OCI-LY7 (cell line): ENCODE data around the gene PPRC1. TPM values are rescaled to one million over a fixed set of nuclear protein-coding genes. Genes with fewer than 3 reads are reported as not detected.
A peak's percentile ranks its signal among the peaks of the same experiment; 100 is the strongest.

Experiments used
- Bru-seq: library from RNA; stranded (reverse); fragments of 400-500 nt; gene quantifications from one replicate; lab custom pipeline; 2021; lab: Mats Ljungman, UMichigan
- BruChase-seq, 2 experiments: library from RNA; stranded (reverse); fragments of 400-500 nt; gene quantifications; one replicate each; lab custom pipeline; 2021; lab: Mats Ljungman, UMichigan
- BruUV-seq: library from RNA; stranded (reverse); fragments of 400-500 nt; replicated peaks from 2 replicates; lab custom pipeline; 2021; lab: Mats Ljungman, UMichigan
- CTCF ChIA-PET: fragments of 300-600 bp; sonication (Branson Sonifier 250); formaldehyde crosslinking; loops from one replicate; lab custom pipeline; 2022; ENCODE audit warnings: antibody characterized with exemption; ENCODE audit not compliant: unreplicated experiment; lab: Charles Lee
- POLR2A ChIA-PET: fragments of 300-600 bp; sonication (Branson Sonifier 250); formaldehyde crosslinking; loops from one replicate; lab custom pipeline; 2022; ENCODE audit warnings: antibody characterized with exemption; lab: Charles Lee
- DNase-seq: peaks from one replicate; pipeline ENCODE4 v3.0.0-alpha.2; 2015; ENCODE audit warnings: low spot score
- H2AFZ ChIP-seq: fragments of 200-600 bp; sonication (generic), shearing (Covaris generic); 2 replicates; pipeline ENCODE4 v1.6.1; 2014; ENCODE audit warnings: mild to moderate bottlenecking, antibody characterized with exemption, low read length, moderate library complexity
- H3K27ac ChIP-seq: fragments of 200-600 bp; sonication (generic); 2 replicates; pipeline ENCODE4 v1.5.1; 2014; ENCODE audit warnings: mixed run types, low read depth, mild to moderate bottlenecking, moderate library complexity, low read length, inconsistent platforms; ENCODE audit not compliant: poor library complexity, severe bottlenecking
- H3K36me3 ChIP-seq: fragments of 200-600 bp; sonication (generic); 2 replicates; pipeline ENCODE4 v1.6.1; 2014; ENCODE audit warnings: mild to moderate bottlenecking, antibody characterized with exemption, low read length, moderate library complexity, mixed read lengths; ENCODE audit not compliant: insufficient read depth
- H3K4me1 ChIP-seq: fragments of 200-600 bp; sonication (generic); 2 replicates; pipeline ENCODE4 v1.5.1; 2014; ENCODE audit warnings: mild to moderate bottlenecking, low read length; ENCODE audit not compliant: insufficient read depth, poor library complexity, severe bottlenecking
- H3K4me2 ChIP-seq: fragments of 200-600 bp; sonication (generic); 2 replicates; pipeline ENCODE4 v1.6.1; 2014; ENCODE audit warnings: mild to moderate bottlenecking, low read length
- H3K4me3 ChIP-seq: fragments of 200-600 bp; sonication (generic); 2 replicates; pipeline ENCODE4 v1.5.1; 2014; ENCODE audit warnings: mild to moderate bottlenecking, low read depth, low read length; ENCODE audit not compliant: poor library complexity, severe bottlenecking
- H3K79me2 ChIP-seq: fragments of 200-600 bp; sonication (generic); 2 replicates; pipeline ENCODE4 v1.6.1; 2016; ENCODE audit warnings: low read depth, mild to moderate bottlenecking, low read length, moderate library complexity, mixed read lengths; ENCODE audit not compliant: insufficient read depth
- H3K9me2 ChIP-seq: fragments of 200-600 bp; sonication (generic); 2 replicates; pipeline ENCODE4 v1.6.1; 2016; ENCODE audit warnings: mild to moderate bottlenecking, low read length, mixed read lengths; ENCODE audit not compliant: insufficient read depth
- H3K9me3 ChIP-seq: fragments of 200-600 bp; sonication (generic); 2 replicates; pipeline ENCODE4 v1.6.1; 2014; ENCODE audit warnings: mild to moderate bottlenecking, mixed run types, low read length, mixed read lengths
- H4K20me1 ChIP-seq: fragments of 200-600 bp; sonication (generic); 2 replicates; pipeline ENCODE4 v1.6.1; 2014; ENCODE audit warnings: mild to moderate bottlenecking, antibody characterized with exemption, low read length, moderate library complexity, mixed read lengths; ENCODE audit not compliant: insufficient read depth
- CTCF ChIP-seq: fragments of 200-600 bp; sonication (generic); conservative IDR thresholded peaks from 2 replicates; pipeline ENCODE4 v1.5.1; 2014; ENCODE audit warnings: mild to moderate bottlenecking, antibody characterized with exemption, low read length, moderate library complexity, mixed read lengths
- EZH2phosphoT487 ChIP-seq: fragments of 200-600 bp; sonication (generic); IDR thresholded peaks from 2 replicates; pipeline ENCODE4 v1.6.1; 2018; ENCODE audit warnings: low read depth, borderline replicate concordance, mild to moderate bottlenecking, mixed run types, antibody characterized with exemption, low read length, moderate library complexity, mixed read lengths
- intact Hi-C: fragments of 100-400 bp; cut with micrococcal nuclease; formaldehyde crosslinking; loops from one replicate; pipeline ENCODE4 v1.10.0; 2022; ENCODE audit not compliant: unreplicated experiment
- long read RNA-seq: library from polyadenylated mRNA; stranded (forward); transcript quantifications from one replicate; pipeline ENCODE4 v2.0.0, GENCODE V29; 2022
- total RNA-seq, 2 experiments: library from RNA; depleted of rRNA in 1 of 2; stranded (reverse); fragments of >200 nt in 1 of 2; shearing (Covaris generic) in 1 of 2; gene quantifications; 2 replicates each; pipeline ENCODE4 v1.2.3, GENCODE V29; 2014 to 2022

Gene PPRC1
- total RNA-seq (2014; rRNA removed; shearing (Covaris generic)), result 29.8 and 47.1 TPM in 2 replicates
- total RNA-seq (2022), result 70.0 and 77.2 TPM in 2 replicates
- percentile 90 among the genes with signal in this experiment for Bru-seq, nascent RNA
- percentile 92 among the genes with signal in this experiment for BruChase-seq, experiment 1, labeled RNA remaining after a 6-hour chase
- BruChase-seq, experiment 2, labeled RNA remaining after a 2-hour chase, result percentile 95 among the genes with signal in this experiment
- long read RNA-seq, full-length matches to known transcripts, result 63 of 126 reads
- long read RNA-seq, partial matches to known transcripts, result 35 of 126 reads
- long read RNA-seq, other reads (novel, unspliced or antisense), result 28 of 126 reads

GRCh38 chr10:102132563-102133372, at the start of gene PPRC1:
Gene PPRC1, plus strand, starts transcription at chr10:102133040. Its CDS starts 29 bp downstream, at chr10:102133069.
- CTCF ChIA-PET, result no interaction called here
- peak; percentile 97 for TF ChIP-seq CTCF
- TF ChIP-seq EZH2phosphoT487, result no peak
- Histone ChIP-seq H3K27ac (peak within 1 kb of the TSS; percentile 65), H4K20me1 (peaks cover 22% of the 10 kb centered on the region), H3K4me2 (peak within 1 kb of the TSS; percentile 94), H2AFZ (peak within 1 kb of the TSS; percentile 93), H3K79me2 (peaks cover 49% of the 10 kb centered on the region), H3K4me3 (peak within 1 kb of the TSS; percentile 87), H3K36me3 (peaks cover 43% of the 10 kb centered on the region), H3K9me2 (no peaks in the 10 kb centered on the region), H3K9me3 (no peaks in the 10 kb centered on the region), H3K4me1 (peaks cover 44% of the 10 kb centered on the region)
- intact Hi-C loops, result loop anchor here (1.0 to 5.0 kb wide), 3 partner anchors 12 to 515 kb away; partner anchors contain the start of genes LDB1 and NOLC1
- POLR2A ChIA-PET, result interaction anchor here (0.5 to 2.3 kb wide), 5 partner anchors 11 to 1432 kb away, joined by 3 to 11 read pairs (median 3); no protein-coding TSS in a partner anchor
- no TSS peak for BruUV-seq
- peak; percentile 99 for DNase-seq

- Histone ChIP-seq H4K20me1 (no peaks in the 10 kb centered on the region), H3K4me3 (no peak overlapping the region), H3K4me1 (peaks cover 6% of the 10 kb centered on the region), H3K4me2 (no peak overlapping the region), H3K9me3 (no peaks in the 10 kb centered on the region), H3K9me2 (no peaks in the 10 kb centered on the region), H3K36me3 (no peaks in the 10 kb centered on the region), H3K27ac (no peak overlapping the region), H3K79me2 (no peaks in the 10 kb centered on the region), H2AFZ (no peak overlapping the region)
- no peak for DNase-seq
- intact Hi-C loops, result no loop called here
- ChIA-PET CTCF (no interaction called here), POLR2A (interaction anchor here (0.6 to 0.9 kb wide), 8 partner anchors 11 to 1760 kb away, joined by 3 to 12 read pairs (median 4); no protein-coding TSS in a partner anchor)
- no TSS peak for BruUV-seq
- no peak for TF ChIP-seq CTCF
- TF ChIP-seq EZH2phosphoT487, result no peak
Measured at GRCh38 chr10:102083541-102083940, 49.3 kb upstream of the PPRC1 start.
